Kidney (tissue), 14 donors: ENCODE results near the gene CADM4. TPM values are rescaled to one million over a fixed set of nuclear protein-coding genes. Genes with fewer than 3 reads are reported as not detected.

Experiments
- DNase-seq, 5 donors: peaks; one replicate each; pipeline ENCODE4 v3.0.0-alpha.2; 2013 to 2020
- FAIRE-seq: peaks from 2 replicates; lab custom pipeline; 2012; peaks lifted over from hg19 to GRCh38; lab: Jason Lieb, UNC
- H3K27ac ChIP-seq, 2 donors: one replicate each; pipeline ENCODE4 v1.7.0; 2013; ENCODE audit warnings: low read depth in 2 of 2, low read length in 2 of 2, inconsistent platforms in 1 of 2
- H3K27me3 ChIP-seq: one replicate; pipeline ENCODE4 v1.7.1; 2013; ENCODE audit warnings: low read length, inconsistent platforms; ENCODE audit not compliant: control insufficient read depth, insufficient read depth
- H3K36me3 ChIP-seq, 3 donors: one replicate each; pipeline versions ENCODE4 v1.7.0 to v1.7.1; 2013; ENCODE audit warnings: low read length in 3 of 3, control low read depth in 1 of 3, inconsistent platforms in 1 of 3; ENCODE audit not compliant: insufficient read depth in 3 of 3, control insufficient read depth in 2 of 3
- H3K4me1 ChIP-seq, 3 donors: one replicate each; pipeline versions ENCODE4 v1.7.0 to v1.7.1; 2013; ENCODE audit warnings: low read length in 3 of 3, inconsistent platforms in 1 of 3, low read depth in 1 of 3; ENCODE audit not compliant: control insufficient read depth in 2 of 3, insufficient read depth in 2 of 3
- H3K4me3 ChIP-seq, 3 donors: one replicate each; pipeline versions ENCODE4 v1.7.0 to v1.8.1; 2013; ENCODE audit warnings: low read length in 3 of 3, control low read depth in 1 of 3, inconsistent platforms in 1 of 3
- H3K9ac ChIP-seq, 3 donors: one replicate each; pipeline versions ENCODE4 v1.7.0 to v1.7.1; 2013; ENCODE audit warnings: low read length in 3 of 3, control low read depth in 1 of 3, inconsistent platforms in 1 of 3
- H3K9me3 ChIP-seq, 3 donors: one replicate each; pipeline versions ENCODE4 v1.7.0 to v1.7.1; 2013; ENCODE audit warnings: low read length in 3 of 3, control low read depth in 1 of 3, inconsistent platforms in 1 of 3; ENCODE audit not compliant: control insufficient read depth in 2 of 3, insufficient read depth in 1 of 3
- CTCF ChIP-seq: IDR thresholded peaks from 3 replicates; pipeline ENCODE4 v1.5.1; 2012; ENCODE audit warnings: mild to moderate bottlenecking, moderate library complexity, borderline replicate concordance; ENCODE audit not compliant: insufficient read depth; ENCODE audit errors: extremely low read depth
- intact Hi-C: fragments of 100-400 bp; cut with DNase I; formaldehyde crosslinking; loops from one replicate; pipeline ENCODE4 v1.11.1; 2022
- polyA plus RNA-seq: library from polyadenylated mRNA; stranded (reverse); fragments of 350-450 nt; fragmentation: Illumina TruSeq; extraction: RNeasy Lipid Tissue Mini Kit (QIAGEN cat#74804); gene quantifications from one replicate; pipeline ENCODE4 v1.2.3, GENCODE V29; 2014; ENCODE audit warnings: low read depth, low replicate concordance; ENCODE audit not compliant: insufficient read depth
- total RNA-seq: library from RNA; stranded (reverse); fragmentation: NEBNext Ultra II Directional; extraction: Animal tissue kit (Norgen Biotek cat#: 25700); gene quantifications from one replicate; pipeline ENCODE4 v1.2.1, GENCODE V29; 2021
- donor health status: control.
- donor health status: control.
- donor health status: control.
- donor health status: control.
- donor health status: control.
- donor health status: DM: yes; HTN: yes; CAD: no.
- donor health status: Normal renal cell carcinoma (clear cell type).

Gene CADM4
- total and polyA plus RNA-seq, 2 donors from 2014 or later = 25.3 to 47.0 TPM

- intact Hi-C loops = no loop called here
- H3K9ac ChIP-seq = peak overlapping the region; percentile 46 to 61 (median 47)
- peaks cover 0 to 9% (median 4%) of the 10 kb centered on the region in 3 donors for H3K4me1 ChIP-seq
- no peak overlapping the region for H3K27ac ChIP-seq
- H3K27me3 ChIP-seq = no peaks in the 10 kb centered on the region
- no peak for TF ChIP-seq CTCF
- DNase-seq (peak in 3 of 5 donors; percentile 14 to 77 (median 67)), FAIRE-seq (no peak)
- no peaks in the 10 kb centered on the region for H3K9me3 ChIP-seq
- no peaks in the 10 kb centered on the region for H3K36me3 ChIP-seq
- H3K4me3 ChIP-seq = peak overlapping the region; percentile 63 to 68 (median 65)
Measured at GRCh38 chr19:43667126-43667875, 27.7 kb upstream of the CADM4 start.

- no peak for TF ChIP-seq CTCF
- Histone ChIP-seq H3K9ac (no peak overlapping the region), H3K9me3 (no peaks in the 10 kb centered on the region), H3K4me1 (peaks cover 0 to 7% (median 4%) of the 10 kb centered on the region in 3 donors), H3K27me3 (no peaks in the 10 kb centered on the region), H3K4me3 (no peak overlapping the region), H3K36me3 (no peaks in the 10 kb centered on the region), H3K27ac (peak overlapping the region in 1 of 2 donors; percentile 54)
- intact Hi-C loops = no loop called here
- DNase-seq = no peak
- no peak for FAIRE-seq
Measured at GRCh38 chr19:43664018-43664417, 24.4 kb upstream of the CADM4 start.

GRCh38 chr19:43662487-43662886 is 22.8 kb upstream of the CADM4 start:
- H3K27me3 ChIP-seq = no peaks in the 10 kb centered on the region
- H3K9me3 ChIP-seq = peaks cover 0 to 6% (median 0%) of the 10 kb centered on the region in 3 donors
- FAIRE-seq = no peak
- intact Hi-C loops = no loop called here
- no peaks in the 10 kb centered on the region for H3K36me3 ChIP-seq
- TF ChIP-seq CTCF = no peak
- no peak overlapping the region for H3K4me3 ChIP-seq
- DNase-seq = no peak
- H3K4me1 ChIP-seq = peaks cover 0 to 2% (median 0%) of the 10 kb centered on the region in 3 donors
- H3K27ac ChIP-seq = no peak overlapping the region
- H3K9ac ChIP-seq = no peak overlapping the region
